ENCODE results near the gene LRRC8D. TPM values are rescaled to one million over a fixed set of nuclear protein-coding genes. Genes with fewer than 3 reads are reported as not detected.

The LRRC8D gene
- total RNA-seq, 3 donors from 2014 or later (not counting 1 experiment from before 2014, with no cell fraction given) = 16.2 to 26.2 (median 17.1) TPM

GRCh38 chr1:89952605-89953130 lies 131.8 kb downstream of the LRRC8D start:
- intact Hi-C loops (cut with micrococcal nuclease) = no loop called here
- H3K27ac Mint-ChIP-seq = no peak overlapping the region
- 94% methylated on average over 2 of the region's 2 CpGs for WGBS (ENCODE audit: insufficient coverage)
- no peak for TF ChIP-seq CTCF (IDR thresholded peaks at IDR 0.05)
- H3K4me1 Mint-ChIP-seq = peaks cover 14 to 17% of the 10 kb centered on the region in 2 donors
- Histone ChIP-seq H3K4me1 (ENCODE audit: control insufficient read depth, insufficient read depth, low read length) (peaks cover 15% of the 10 kb centered on the region), H3K27ac (ENCODE audit: low read length) (no peak overlapping the region), H3K9me3 (ENCODE audit: control insufficient read depth, insufficient read depth, low read length) (no peaks in the 10 kb centered on the region), H3K4me3 (ENCODE audit: low read length) (no peak overlapping the region), H3K36me3 (ENCODE audit: control insufficient read depth, insufficient read depth, low read length) (no peaks in the 10 kb centered on the region), H3K27me3 (ENCODE audit: control insufficient read depth, insufficient read depth, low read length) (no peaks in the 10 kb centered on the region)
- no peak for DNase-seq
- no peak overlapping the region for H3K4me3 Mint-ChIP-seq
- H3K27me3 Mint-ChIP-seq (ENCODE audit: low read depth in 2 of 2) = no peaks in the 10 kb centered on the region
- H3K9me3 Mint-ChIP-seq = no peaks in the 10 kb centered on the region
- no peak for ATAC-seq
- H3K36me3 Mint-ChIP-seq = no peaks in the 10 kb centered on the region

GRCh38 chr1:89953131-89953626 lies 132.3 kb downstream of the LRRC8D start:
- Mint-ChIP-seq H3K36me3 (no peaks in the 10 kb centered on the region), H3K4me3 (no peak overlapping the region), H3K9me3 (no peaks in the 10 kb centered on the region), H3K4me1 (peaks cover 19 to 22% of the 10 kb centered on the region in 2 donors), H3K27ac (no peak overlapping the region), H3K27me3 (ENCODE audit: low read depth in 2 of 2) (no peaks in the 10 kb centered on the region)
- Histone ChIP-seq H3K4me3 (ENCODE audit: low read length) (no peak overlapping the region), H3K36me3 (ENCODE audit: control insufficient read depth, insufficient read depth, low read length) (no peaks in the 10 kb centered on the region), H3K4me1 (ENCODE audit: control insufficient read depth, insufficient read depth, low read length) (peaks cover 19% of the 10 kb centered on the region), H3K9me3 (ENCODE audit: control insufficient read depth, insufficient read depth, low read length) (no peaks in the 10 kb centered on the region), H3K27ac (ENCODE audit: low read length) (no peak overlapping the region), H3K27me3 (ENCODE audit: control insufficient read depth, insufficient read depth, low read length) (no peaks in the 10 kb centered on the region)
- WGBS (ENCODE audit: insufficient coverage) = 47% methylated on average over 1 of the region's 1 CpG
- peak in 1 of 3 donors; percentile 47 for ATAC-seq
- intact Hi-C loops (cut with micrococcal nuclease) = no loop called here
- DNase-seq = peak in 1 of 2 donors; percentile 52
- no peak for TF ChIP-seq CTCF (IDR thresholded peaks at IDR 0.05)

GRCh38 chr1:89953929-89954328 lies 133.1 kb downstream of the LRRC8D start:
- no peak overlapping the region for H3K27ac Mint-ChIP-seq
- Histone ChIP-seq H3K36me3 (ENCODE audit: control insufficient read depth, insufficient read depth, low read length) (no peaks in the 10 kb centered on the region), H3K9me3 (ENCODE audit: control insufficient read depth, insufficient read depth, low read length) (no peaks in the 10 kb centered on the region), H3K27ac (ENCODE audit: low read length) (no peak overlapping the region), H3K4me1 (ENCODE audit: control insufficient read depth, insufficient read depth, low read length) (peaks cover 24% of the 10 kb centered on the region), H3K4me3 (ENCODE audit: low read length) (no peak overlapping the region), H3K27me3 (ENCODE audit: control insufficient read depth, insufficient read depth, low read length) (no peaks in the 10 kb centered on the region)
- DNase-seq (no peak), ATAC-seq (no peak)
- TF ChIP-seq CTCF (IDR thresholded peaks at IDR 0.05) = no peak
- no peaks in the 10 kb centered on the region for H3K36me3 Mint-ChIP-seq
- peaks cover 26 to 28% of the 10 kb centered on the region in 2 donors for H3K4me1 Mint-ChIP-seq
- no peaks in the 10 kb centered on the region for H3K27me3 Mint-ChIP-seq (ENCODE audit: low read depth in 2 of 2)
- H3K9me3 Mint-ChIP-seq = no peaks in the 10 kb centered on the region
- no peak overlapping the region for H3K4me3 Mint-ChIP-seq
- 100% methylated on average over 1 of the region's 1 CpG for WGBS (ENCODE audit: insufficient coverage)
- intact Hi-C loops (cut with micrococcal nuclease) = no loop called here

- no peaks in the 10 kb centered on the region for H3K27me3 Mint-ChIP-seq (ENCODE audit: low read depth in 2 of 2)
- Histone ChIP-seq H3K36me3 (ENCODE audit: control insufficient read depth, insufficient read depth, low read length) (no peaks in the 10 kb centered on the region), H3K9me3 (ENCODE audit: control insufficient read depth, insufficient read depth, low read length) (no peaks in the 10 kb centered on the region), H3K4me1 (ENCODE audit: control insufficient read depth, insufficient read depth, low read length) (peaks cover 24% of the 10 kb centered on the region), H3K27me3 (ENCODE audit: control insufficient read depth, insufficient read depth, low read length) (no peaks in the 10 kb centered on the region), H3K4me3 (ENCODE audit: low read length) (no peak overlapping the region), H3K27ac (ENCODE audit: low read length) (no peak overlapping the region)
- intact Hi-C loops (cut with micrococcal nuclease) = no loop called here
- no peaks in the 10 kb centered on the region for H3K9me3 Mint-ChIP-seq
- TF ChIP-seq CTCF (IDR thresholded peaks at IDR 0.05) = no peak
- no peak overlapping the region for H3K4me3 Mint-ChIP-seq
- H3K36me3 Mint-ChIP-seq = no peaks in the 10 kb centered on the region
- peaks cover 31 to 32% of the 10 kb centered on the region in 2 donors for H3K4me1 Mint-ChIP-seq
- no peak for DNase-seq
- H3K27ac Mint-ChIP-seq = no peak overlapping the region
- ATAC-seq = no peak
- WGBS (ENCODE audit: insufficient coverage) = 94% methylated on average over 1 of the region's 1 CpG
These were observed 133.6 kb downstream of the LRRC8D start for GRCh38 chr1:89954401-89954800.

Data from natural killer cell (primary cell).